ENCODE measurements around the gene KRT8.

The KRT8 gene

GRCh38 chr12:52920937-52921336 is 16.1 kb upstream of the KRT8 start:
- peaks cover 0 to 14% (median 6%) of the 10 kb centered on the region in 4 donors for H3K4me1 ChIP-seq
- no peak for DNase-seq
- no peak for TF ChIP-seq CTCF (IDR thresholded peaks at IDR 0.05)
- no peak overlapping the region for H3K4me3 ChIP-seq
- H3K27me3 ChIP-seq: no peaks in the 10 kb centered on the region
- H3K9me3 ChIP-seq: no peaks in the 10 kb centered on the region
- H3K36me3 ChIP-seq: no peaks in the 10 kb centered on the region
- intact Hi-C loops (cut with DNase I; ENCODE audit: low total_unique reads): no loop called here
- no peak overlapping the region for H3K27ac ChIP-seq

GRCh38 chr12:52918784-52919183 is 13.9 kb upstream of the KRT8 start:
- no peaks in the 10 kb centered on the region for H3K36me3 ChIP-seq
- H3K4me3 ChIP-seq: no peak overlapping the region
- no peak for DNase-seq
- no peaks in the 10 kb centered on the region for H3K27me3 ChIP-seq
- H3K4me1 ChIP-seq: no peaks in the 10 kb centered on the region
- no peaks in the 10 kb centered on the region for H3K9me3 ChIP-seq
- no peak for TF ChIP-seq CTCF (IDR thresholded peaks at IDR 0.05)
- intact Hi-C loops (cut with DNase I; ENCODE audit: low total_unique reads): no loop called here
- no peak overlapping the region for H3K27ac ChIP-seq

GRCh38 chr12:52918351-52918750 is 13.5 kb upstream of the KRT8 start:
- Histone ChIP-seq H3K4me3 (no peak overlapping the region), H3K9me3 (no peaks in the 10 kb centered on the region), H3K4me1 (no peaks in the 10 kb centered on the region), H3K36me3 (no peaks in the 10 kb centered on the region), H3K27me3 (no peaks in the 10 kb centered on the region), H3K27ac (no peak overlapping the region)
- intact Hi-C loops (cut with DNase I; ENCODE audit: low total_unique reads): no loop called here
- TF ChIP-seq CTCF (IDR thresholded peaks at IDR 0.05): no peak
- DNase-seq: no peak

GRCh38 chr12:52917800-52918199 is 12.9 kb upstream of the KRT8 start:
- no peak for DNase-seq
- Histone ChIP-seq H3K27me3 (no peaks in the 10 kb centered on the region), H3K4me3 (no peak overlapping the region), H3K4me1 (no peaks in the 10 kb centered on the region), H3K27ac (no peak overlapping the region), H3K9me3 (no peaks in the 10 kb centered on the region), H3K36me3 (no peaks in the 10 kb centered on the region)
- intact Hi-C loops (cut with DNase I; ENCODE audit: low total_unique reads): no loop called here
- no peak for TF ChIP-seq CTCF (IDR thresholded peaks at IDR 0.05)

GRCh38 chr12:52916216-52916615 is 11.3 kb upstream of the KRT8 start:
- no peaks in the 10 kb centered on the region for H3K36me3 ChIP-seq
- no peak overlapping the region for H3K4me3 ChIP-seq
- no peak for TF ChIP-seq CTCF (IDR thresholded peaks at IDR 0.05)
- H3K27me3 ChIP-seq: no peaks in the 10 kb centered on the region
- intact Hi-C loops (cut with DNase I; ENCODE audit: low total_unique reads): no loop called here
- H3K9me3 ChIP-seq: no peaks in the 10 kb centered on the region
- H3K4me1 ChIP-seq: no peaks in the 10 kb centered on the region
- H3K27ac ChIP-seq: no peak overlapping the region
- DNase-seq: no peak

- intact Hi-C loops (cut with DNase I; ENCODE audit: low total_unique reads): no loop called here
- Histone ChIP-seq H3K36me3 (no peaks in the 10 kb centered on the region), H3K27ac (no peak overlapping the region), H3K9me3 (no peaks in the 10 kb centered on the region), H3K27me3 (no peaks in the 10 kb centered on the region), H3K4me3 (no peak overlapping the region), H3K4me1 (no peaks in the 10 kb centered on the region)
- no peak for TF ChIP-seq CTCF (IDR thresholded peaks at IDR 0.05)
- DNase-seq: no peak
These were observed 10.8 kb upstream of the KRT8 start for GRCh38 chr12:52915637-52916036.

All from tibial artery (tissue), 4 donors.